IMR-90 (cell line): ENCODE results near the gene KRT37.
"Not testable (repeated sequence)": the region's sequence is repeated elsewhere in the genome, so short reads cannot be mapped to it uniquely, and the experiment has no call there.

ENCODE experiments used
- CTCF ChIP-seq: conservative IDR thresholded peaks from 2 replicates; pipeline ENCODE4 v1.5.1; 2012; ENCODE audit warnings: mild to moderate bottlenecking, low read depth, low read length, improper control_type of control experiment
- MAZ ChIP-seq: IDR thresholded peaks from 2 replicates; pipeline ENCODE4 v1.6.1; 2012; ENCODE audit warnings: low read depth, mild to moderate bottlenecking, low read length, improper control_type of control experiment, moderate library complexity, borderline replicate concordance
- POLR2A ChIP-seq: IDR thresholded peaks from 2 replicates; pipeline ENCODE4 v1.6.1; 2012; ENCODE audit warnings: mild to moderate bottlenecking, low read depth, low read length
- RAD21 ChIP-seq: IDR thresholded peaks from 2 replicates; pipeline ENCODE4 v1.6.1; 2012; ENCODE audit warnings: low read length, improper control_type of control experiment
- RCOR1 ChIP-seq: IDR thresholded peaks from 2 replicates; pipeline ENCODE4 v1.6.1; 2012; ENCODE audit warnings: mild to moderate bottlenecking, low read length, improper control_type of control experiment; ENCODE audit not compliant: insufficient replicate concordance

GRCh38 chr17:41381943-41382342 lies 42.4 kb downstream of the KRT37 start, which contains the start of gene KRT34:
- TF ChIP-seq MAZ, CTCF, RCOR1, POLR2A, RAD21: not testable (repeated sequence)
